ENCODE measurements around the gene SYCP2L.

DNA sequence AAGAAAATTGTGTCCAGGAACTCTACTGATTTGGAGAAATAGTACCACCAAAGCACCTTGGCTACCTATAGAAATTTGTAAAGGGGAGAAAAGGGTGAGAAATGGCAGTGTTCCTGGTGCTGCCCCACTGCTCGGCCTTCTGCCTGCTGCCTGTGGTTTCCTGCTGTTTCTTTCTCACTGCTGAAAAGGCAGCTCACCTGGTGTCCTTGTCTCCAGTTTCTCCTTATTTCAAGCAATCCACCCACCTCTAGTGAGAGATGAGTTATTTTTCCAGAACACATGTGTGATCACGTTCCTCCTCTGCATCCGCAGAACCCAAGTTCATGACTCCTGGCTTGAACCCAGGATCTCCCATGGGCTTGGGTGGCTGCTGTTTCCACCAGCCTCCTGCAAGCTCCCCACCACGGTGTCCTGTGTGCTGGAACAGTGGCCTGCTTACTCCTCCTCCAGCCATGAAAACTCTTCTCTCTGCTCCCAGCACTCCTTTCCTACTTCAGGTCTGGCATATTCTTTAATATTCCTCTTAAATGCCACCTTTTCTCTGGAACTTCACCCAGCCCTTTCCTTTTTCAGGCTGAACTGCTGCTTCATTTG is 108.4 kb downstream of the SYCP2L start:
- TF ChIP-seq MEF2A (IDR thresholded peaks at IDR 0.05; ENCODE audit: borderline replicate concordance, low read depth) (no peak), POLR2AphosphoS5 (IDR thresholded peaks at IDR 0.05; ENCODE audit: low read depth, low read length) (no peak), RAD21 (IDR thresholded peaks at IDR 0.05; ENCODE audit: low read length) (no peak), TAF1 (IDR thresholded peaks at IDR 0.05; ENCODE audit: borderline replicate concordance, low read depth, low read length) (no peak), FOXJ3 (CRISPR knock-in tag; IDR thresholded peaks at IDR 0.05) (no peak), EZH2phosphoT487 (IDR thresholded peaks at IDR 0.05; ENCODE audit: borderline replicate concordance, low read depth) (no peak), MXI1 (IDR thresholded peaks at IDR 0.05; ENCODE audit: low read depth, low read length) (no peak), NFIC (IDR thresholded peaks at IDR 0.05; ENCODE audit: borderline replicate concordance) (no peak), CHD2 (IDR thresholded peaks at IDR 0.05; ENCODE audit: low read length, partially characterized antibody) (no peak), RXRA (IDR thresholded peaks at IDR 0.05; ENCODE audit: borderline replicate concordance, low read depth) (no peak), TEAD4 (IDR thresholded peaks at IDR 0.05; ENCODE audit: borderline replicate concordance, insufficient read depth) (no peak)
- TF ChIP-seq, protein P1, sequence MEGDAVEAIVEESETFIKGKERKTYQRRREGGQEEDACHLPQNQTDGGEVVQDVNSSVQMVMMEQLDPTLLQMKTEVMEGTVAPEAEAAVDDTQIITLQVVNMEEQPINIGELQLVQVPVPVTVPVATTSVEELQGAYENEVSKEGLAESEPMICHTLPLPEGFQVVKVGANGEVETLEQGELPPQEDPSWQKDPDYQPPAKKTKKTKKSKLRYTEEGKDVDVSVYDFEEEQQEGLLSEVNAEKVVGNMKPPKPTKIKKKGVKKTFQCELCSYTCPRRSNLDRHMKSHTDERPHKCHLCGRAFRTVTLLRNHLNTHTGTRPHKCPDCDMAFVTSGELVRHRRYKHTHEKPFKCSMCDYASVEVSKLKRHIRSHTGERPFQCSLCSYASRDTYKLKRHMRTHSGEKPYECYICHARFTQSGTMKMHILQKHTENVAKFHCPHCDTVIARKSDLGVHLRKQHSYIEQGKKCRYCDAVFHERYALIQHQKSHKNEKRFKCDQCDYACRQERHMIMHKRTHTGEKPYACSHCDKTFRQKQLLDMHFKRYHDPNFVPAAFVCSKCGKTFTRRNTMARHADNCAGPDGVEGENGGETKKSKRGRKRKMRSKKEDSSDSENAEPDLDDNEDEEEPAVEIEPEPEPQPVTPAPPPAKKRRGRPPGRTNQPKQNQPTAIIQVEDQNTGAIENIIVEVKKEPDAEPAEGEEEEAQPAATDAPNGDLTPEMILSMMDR (IDR thresholded peaks at IDR 0.05), result no peak
- TF ChIP-seq, protein P2, sequence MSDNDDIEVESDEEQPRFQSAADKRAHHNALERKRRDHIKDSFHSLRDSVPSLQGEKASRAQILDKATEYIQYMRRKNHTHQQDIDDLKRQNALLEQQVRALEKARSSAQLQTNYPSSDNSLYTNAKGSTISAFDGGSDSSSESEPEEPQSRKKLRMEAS (IDR thresholded peaks at IDR 0.05; ENCODE audit: low read depth), result no peak

All from SK-N-SH (cell line).